ENCODE data around the gene BIRC2. TPM values are rescaled to one million over a fixed set of nuclear protein-coding genes. Genes with fewer than 3 reads are reported as not detected.
A peak's percentile ranks its signal among the peaks of the same experiment; 100 is the strongest.

Gene BIRC2
- total RNA-seq, 1 experiment from 2014 or later, result 28.2 TPM

DNA sequence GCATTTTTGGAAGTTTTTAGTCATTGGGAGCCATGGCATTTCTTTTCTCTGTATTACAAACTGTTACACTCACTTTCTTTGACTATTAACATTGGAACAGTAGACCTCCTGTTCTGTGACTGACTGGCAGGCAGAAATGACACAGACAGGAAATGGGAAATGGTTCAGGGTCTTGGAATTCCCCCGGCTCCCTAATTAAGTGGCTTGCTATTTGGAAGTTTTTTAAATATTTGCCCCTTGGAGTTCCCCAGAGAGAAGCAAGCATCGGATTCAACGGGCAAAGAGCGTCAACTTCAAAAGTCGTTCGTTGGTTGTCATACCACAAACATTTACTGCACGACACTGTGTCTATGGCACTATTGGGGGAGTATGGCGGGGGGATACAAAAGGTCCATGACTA lies 1.1 kb upstream of the BIRC2 start:
- H3K36me3 Mint-ChIP-seq (ENCODE audit: insufficient read depth in 1 of 3, low read depth in 3 of 3), result peaks cover 0 to 13% (median 12%) of the 10 kb centered on the region in 3 experiments; a peak in 4 of 7 replicates
- Histone ChIP-seq H3K4me2 (ENCODE audit: insufficient read depth, insufficient read length, low read length) (peak overlapping the region; percentile 84), H3K23ac (ENCODE audit: insufficient read length, low read depth, low read length) (no peak overlapping the region), H2AK5ac (ENCODE audit: insufficient read length, low read length) (no peak overlapping the region), H3K23me2 (ENCODE audit: insufficient read length, low read depth, low read length, poor library complexity, severe bottlenecking) (peaks cover 5% of the 10 kb centered on the region), H3K14ac (ENCODE audit: insufficient read depth, low read length) (no peak overlapping the region), H3K79me1 (ENCODE audit: insufficient read depth, low read depth, low read length, poor library complexity, severe bottlenecking) (no peaks in the 10 kb centered on the region), H2AFZ (ENCODE audit: low read length) (no peak overlapping the region), H3K9me3 (ENCODE audit: control insufficient read depth, low read depth, low read length) (no peaks in the 10 kb centered on the region), H4K8ac (replicated peaks; ENCODE audit: insufficient read length, low read depth, low read length) (no peak overlapping the region), H3K79me2 (ENCODE audit: insufficient read depth, low read length) (peaks cover 4% of the 10 kb centered on the region; the same call in 1 of the 2 replicates), H3K56ac (ENCODE audit: insufficient read length, low read depth, low read length) (no peak overlapping the region), H4K5ac (ENCODE audit: insufficient read length, low read depth, low read length) (no peak overlapping the region), H2BK120ac (ENCODE audit: low read depth, low read length, poor library complexity, severe bottlenecking) (no peak overlapping the region), H3K27me3 (ENCODE audit: insufficient read depth, low read length) (no peaks in the 10 kb centered on the region), H3K4ac (ENCODE audit: low read depth, low read length) (no peak overlapping the region), H3K18ac (ENCODE audit: insufficient read length, low read depth, low read length) (no peak overlapping the region), H4K20me1 (ENCODE audit: control insufficient read depth, insufficient read depth, insufficient read length) (no peaks in the 10 kb centered on the region), H4K91ac (ENCODE audit: insufficient read length, low read depth, low read length) (no peak overlapping the region), H3T11ph (ENCODE audit: low read length) (no peak overlapping the region), H3K9ac (ENCODE audit: extremely low read depth, insufficient read length, low read length) (no peak overlapping the region), H2BK5ac (ENCODE audit: insufficient read length, low read length) (no peak overlapping the region), H3K27ac (ENCODE audit: insufficient read length, low read depth, low read length) (no peak overlapping the region), H2BK12ac (ENCODE audit: insufficient read length, low read depth, low read length) (no peak overlapping the region), H3K4me1 (ENCODE audit: insufficient read depth, low read length) (no peaks in the 10 kb centered on the region), H2BK20ac (ENCODE audit: low read depth, low read length, poor library complexity, severe bottlenecking) (no peak overlapping the region), H2BK15ac (ENCODE audit: low read depth, low read length) (no peak overlapping the region)
- no peak for DNase-seq
- TF ChIP-seq, protein P1, sequence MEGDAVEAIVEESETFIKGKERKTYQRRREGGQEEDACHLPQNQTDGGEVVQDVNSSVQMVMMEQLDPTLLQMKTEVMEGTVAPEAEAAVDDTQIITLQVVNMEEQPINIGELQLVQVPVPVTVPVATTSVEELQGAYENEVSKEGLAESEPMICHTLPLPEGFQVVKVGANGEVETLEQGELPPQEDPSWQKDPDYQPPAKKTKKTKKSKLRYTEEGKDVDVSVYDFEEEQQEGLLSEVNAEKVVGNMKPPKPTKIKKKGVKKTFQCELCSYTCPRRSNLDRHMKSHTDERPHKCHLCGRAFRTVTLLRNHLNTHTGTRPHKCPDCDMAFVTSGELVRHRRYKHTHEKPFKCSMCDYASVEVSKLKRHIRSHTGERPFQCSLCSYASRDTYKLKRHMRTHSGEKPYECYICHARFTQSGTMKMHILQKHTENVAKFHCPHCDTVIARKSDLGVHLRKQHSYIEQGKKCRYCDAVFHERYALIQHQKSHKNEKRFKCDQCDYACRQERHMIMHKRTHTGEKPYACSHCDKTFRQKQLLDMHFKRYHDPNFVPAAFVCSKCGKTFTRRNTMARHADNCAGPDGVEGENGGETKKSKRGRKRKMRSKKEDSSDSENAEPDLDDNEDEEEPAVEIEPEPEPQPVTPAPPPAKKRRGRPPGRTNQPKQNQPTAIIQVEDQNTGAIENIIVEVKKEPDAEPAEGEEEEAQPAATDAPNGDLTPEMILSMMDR (conservative IDR thresholded peaks at IDR 0.05), result no peak
- H3K27ac Mint-ChIP-seq, result peak overlapping the region in 1 of 3 experiments; percentile 57; a peak in 1 of 7 replicates
- WGBS (ENCODE audit: extremely low coverage, insufficient read length, low lambda C conversion rate), result no CpG with 5 or more reads among the region's 8 CpGs
- no peaks in the 10 kb centered on the region for H3K27me3 Mint-ChIP-seq (ENCODE audit: low read depth)
- peaks cover 16 to 20% of the 10 kb centered on the region in 2 experiments for H3K4me1 Mint-ChIP-seq
- peak overlapping the region; percentile 95 to 97 for H3K4me3 Mint-ChIP-seq
- no peaks in the 10 kb centered on the region for H3K9me3 Mint-ChIP-seq
